Mesenchymal stem cell (in vitro differentiated cells and primary cell): ENCODE measurements around the gene ZSWIM5.

Experiments used
- DNase-seq: peaks from one replicate; pipeline ENCODE4 v3.0.0-alpha.2; 2013
- H2AFZ ChIP-seq: one replicate; pipeline ENCODE4 v1.6.1; 2013; ENCODE audit warnings: low read depth, mild to moderate bottlenecking, control low read depth, inconsistent platforms, low read length, moderate library complexity
- H2AK5ac ChIP-seq: 2 replicates; pipeline ENCODE4 v1.6.1; 2013; ENCODE audit warnings: low read length, moderate library complexity, mild to moderate bottlenecking, inconsistent platforms; ENCODE audit not compliant: severe bottlenecking
- H2BK120ac ChIP-seq: one replicate; pipeline ENCODE4 v1.6.1; 2013; ENCODE audit warnings: low read depth, mild to moderate bottlenecking, inconsistent platforms, low read length, moderate library complexity
- H2BK12ac ChIP-seq, 2 experiments: one replicate each; pipeline ENCODE4 v1.6.1; 2013; ENCODE audit warnings: inconsistent platforms in 2 of 2, low read length in 2 of 2, mild to moderate bottlenecking in 2 of 2, moderate library complexity in 2 of 2, control low read depth in 1 of 2
- H2BK15ac ChIP-seq: one replicate; pipeline ENCODE4 v1.6.1; 2013; ENCODE audit warnings: mild to moderate bottlenecking, low read depth, inconsistent platforms; ENCODE audit not compliant: poor library complexity, severe bottlenecking
- H2BK5ac ChIP-seq: 2 replicates; pipeline ENCODE4 v1.6.1; 2013; ENCODE audit warnings: low read depth, mild to moderate bottlenecking, low read length, control low read depth, inconsistent platforms; ENCODE audit not compliant: poor library complexity, severe bottlenecking
- H3K14ac ChIP-seq, 2 experiments: one replicate each; pipeline ENCODE4 v1.6.1; 2013; ENCODE audit warnings: inconsistent platforms in 2 of 2, low read length in 2 of 2, control low read depth in 1 of 2, mild to moderate bottlenecking in 1 of 2, moderate library complexity in 1 of 2
- H3K18ac ChIP-seq, 2 experiments: one replicate each; pipeline ENCODE4 v1.6.1; 2013; ENCODE audit warnings: inconsistent platforms in 2 of 2, low read length in 2 of 2, control low read depth in 1 of 2, low read depth in 1 of 2, mild to moderate bottlenecking in 1 of 2
- H3K23ac ChIP-seq, 2 experiments: one replicate each; pipeline ENCODE4 v1.6.1; 2013; ENCODE audit warnings: inconsistent platforms in 2 of 2, low read length in 2 of 2, mild to moderate bottlenecking in 2 of 2, moderate library complexity in 2 of 2, control low read depth in 1 of 2
- H3K27ac ChIP-seq: 2 replicates; pipeline ENCODE4 v1.5.1; 2013; ENCODE audit warnings: mild to moderate bottlenecking, moderate library complexity, low read length, control low read depth, inconsistent platforms; ENCODE audit not compliant: poor library complexity, severe bottlenecking
- H3K27me3 ChIP-seq, 2 experiments: 2 replicates each; pipeline versions ENCODE4 v1.6.1 to v1.7.0; 2013; ENCODE audit warnings: low read length in 2 of 2, mild to moderate bottlenecking in 2 of 2, moderate library complexity in 2 of 2, control low read depth in 1 of 2, inconsistent platforms in 1 of 2; ENCODE audit not compliant: control insufficient read depth in 1 of 2, insufficient read depth in 1 of 2
- H3K36me3 ChIP-seq, 2 experiments: 2 replicates each; pipeline versions ENCODE4 v1.6.1 to v1.7.0; 2013; ENCODE audit warnings: low read length in 2 of 2, control low read depth in 1 of 2, inconsistent platforms in 1 of 2, low read depth in 1 of 2, mild to moderate bottlenecking in 1 of 2; ENCODE audit not compliant: insufficient read depth in 2 of 2, control insufficient read depth in 1 of 2
- H3K4ac ChIP-seq, 2 experiments: one replicate each; pipeline ENCODE4 v1.6.1; 2013; ENCODE audit warnings: inconsistent platforms in 2 of 2, low read length in 2 of 2, mild to moderate bottlenecking in 2 of 2, moderate library complexity in 2 of 2, control low read depth in 1 of 2, low read depth in 1 of 2
- H3K4me1 ChIP-seq: 2 replicates; pipeline ENCODE4 v1.6.1; 2013; ENCODE audit warnings: low read depth, low read length, control low read depth; ENCODE audit not compliant: control insufficient read depth, insufficient read depth
- H3K4me2 ChIP-seq: 2 replicates; pipeline ENCODE4 v1.6.1; 2013; ENCODE audit warnings: low read length, mild to moderate bottlenecking, inconsistent platforms; ENCODE audit not compliant: poor library complexity, severe bottlenecking
- H3K4me3 ChIP-seq, 2 experiments: 2 replicates each; pipeline versions ENCODE4 v1.5.1 to v1.7.0; 2013; ENCODE audit warnings: low read length in 2 of 2, mild to moderate bottlenecking in 2 of 2, control low read depth in 1 of 2, low read depth in 1 of 2; ENCODE audit not compliant: insufficient read depth in 1 of 2
- H3K79me1 ChIP-seq: replicated peaks from 2 replicates; pipeline ENCODE4 v1.6.1; 2013; ENCODE audit warnings: mild to moderate bottlenecking, control low read depth, low read length, inconsistent platforms; ENCODE audit not compliant: poor library complexity, severe bottlenecking
- H3K9ac ChIP-seq: 2 replicates; pipeline ENCODE4 v1.7.0; 2013; ENCODE audit warnings: mild to moderate bottlenecking, low read length, moderate library complexity
- H3K9me3 ChIP-seq: 2 replicates; pipeline ENCODE4 v1.7.0; 2013; ENCODE audit warnings: mild to moderate bottlenecking, low read length; ENCODE audit not compliant: control insufficient read depth
- H4K8ac ChIP-seq: one replicate; pipeline ENCODE4 v1.6.1; 2013; ENCODE audit warnings: inconsistent platforms, mild to moderate bottlenecking, low read length, moderate library complexity
- H4K91ac ChIP-seq: one replicate; pipeline ENCODE4 v1.6.1; 2013; ENCODE audit warnings: mild to moderate bottlenecking, low read length, inconsistent platforms
- WGBS: methylation state at CpG from one replicate; pipeline ENCODE4 v1.1.7; 2013; ENCODE audit warnings: mixed read lengths; 5-methylcytosine and 5-hydroxymethylcytosine counted together

Gene ZSWIM5

GRCh38 chr1:45057542-45057941, 148.9 kb downstream of the ZSWIM5 start:
- no peak overlapping the region for H3K23ac ChIP-seq
- H3K36me3 ChIP-seq, result no peaks in the 10 kb centered on the region
- H2BK12ac ChIP-seq, result no peak overlapping the region
- H2BK5ac ChIP-seq, result no peak overlapping the region
- H3K18ac ChIP-seq, result no peak overlapping the region
- H3K4ac ChIP-seq, result no peak overlapping the region
- no peaks in the 10 kb centered on the region for H3K9me3 ChIP-seq
- WGBS, result 72% methylated on average over 1 of the region's 1 CpG
- H4K8ac ChIP-seq, result no peak overlapping the region
- H3K4me2 ChIP-seq, result no peak overlapping the region
- H3K14ac ChIP-seq, result no peak overlapping the region
- no peak overlapping the region for H3K4me3 ChIP-seq
- no peak overlapping the region for H2BK120ac ChIP-seq
- no peak overlapping the region for H3K27ac ChIP-seq
- no peak overlapping the region for H2BK15ac ChIP-seq
- H3K4me1 ChIP-seq, result no peaks in the 10 kb centered on the region
- H4K91ac ChIP-seq, result no peak overlapping the region
- H2AK5ac ChIP-seq, result no peak overlapping the region
- H2AFZ ChIP-seq, result no peak overlapping the region
- DNase-seq, result no peak
- H3K79me1 ChIP-seq, result no peaks in the 10 kb centered on the region
- peaks cover 0 to 26% of the 10 kb centered on the region in 2 experiments for H3K27me3 ChIP-seq
- no peak overlapping the region for H3K9ac ChIP-seq

GRCh38 chr1:45051005-45051772, 155.2 kb downstream of the ZSWIM5 start:
- Histone ChIP-seq H3K4me2 (no peak overlapping the region), H3K4me3 (no peak overlapping the region), H3K9me3 (no peaks in the 10 kb centered on the region), H3K23ac (no peak overlapping the region), H2BK15ac (no peak overlapping the region), H2BK12ac (no peak overlapping the region), H3K4me1 (no peaks in the 10 kb centered on the region), H3K9ac (no peak overlapping the region), H2BK120ac (no peak overlapping the region), H2AFZ (no peak overlapping the region), H3K36me3 (no peaks in the 10 kb centered on the region), H3K79me1 (no peaks in the 10 kb centered on the region), H2AK5ac (no peak overlapping the region), H4K8ac (no peak overlapping the region), H3K4ac (no peak overlapping the region), H3K27me3 (peaks cover 0 to 10% of the 10 kb centered on the region in 2 experiments), H3K18ac (no peak overlapping the region), H3K14ac (no peak overlapping the region), H3K27ac (no peak overlapping the region), H4K91ac (no peak overlapping the region), H2BK5ac (no peak overlapping the region)
- DNase-seq, result no peak
- 100% methylated on average over 1 of the region's 2 CpGs for WGBS

- no peak overlapping the region for H3K9ac ChIP-seq
- H3K27ac ChIP-seq, result no peak overlapping the region
- H3K14ac ChIP-seq, result no peak overlapping the region
- H3K27me3 ChIP-seq, result peaks cover 0 to 5% of the 10 kb centered on the region in 2 experiments
- no peak for DNase-seq
- H3K4ac ChIP-seq, result no peak overlapping the region
- WGBS, result 91% methylated on average over 4 of the region's 5 CpGs
- H2BK5ac ChIP-seq, result no peak overlapping the region
- no peaks in the 10 kb centered on the region for H3K9me3 ChIP-seq
- H3K79me1 ChIP-seq, result no peaks in the 10 kb centered on the region
- H4K8ac ChIP-seq, result no peak overlapping the region
- H2AFZ ChIP-seq, result no peak overlapping the region
- H3K4me2 ChIP-seq, result no peak overlapping the region
- no peak overlapping the region for H2AK5ac ChIP-seq
- no peak overlapping the region for H4K91ac ChIP-seq
- no peak overlapping the region for H3K18ac ChIP-seq
- H2BK120ac ChIP-seq, result no peak overlapping the region
- H2BK15ac ChIP-seq, result no peak overlapping the region
- no peaks in the 10 kb centered on the region for H3K36me3 ChIP-seq
- H2BK12ac ChIP-seq, result no peak overlapping the region
- H3K23ac ChIP-seq, result no peak overlapping the region
- no peak overlapping the region for H3K4me3 ChIP-seq
- H3K4me1 ChIP-seq, result no peaks in the 10 kb centered on the region
These were observed 159.4 kb downstream of the ZSWIM5 start for GRCh38 chr1:45047032-45047431.

- no peak overlapping the region for H2AFZ ChIP-seq
- H3K4me2 ChIP-seq, result no peak overlapping the region
- no peak overlapping the region for H4K91ac ChIP-seq
- no peak overlapping the region for H3K23ac ChIP-seq
- H3K4ac ChIP-seq, result no peak overlapping the region
- no peaks in the 10 kb centered on the region for H3K4me1 ChIP-seq
- no peak overlapping the region for H3K9ac ChIP-seq
- no peaks in the 10 kb centered on the region for H3K79me1 ChIP-seq
- H3K9me3 ChIP-seq, result no peaks in the 10 kb centered on the region
- H2BK12ac ChIP-seq, result no peak overlapping the region
- 100% methylated on average over 1 of the region's 1 CpG for WGBS
- H3K4me3 ChIP-seq, result no peak overlapping the region
- peaks cover 0 to 5% of the 10 kb centered on the region in 2 experiments for H3K27me3 ChIP-seq
- H2BK120ac ChIP-seq, result no peak overlapping the region
- H2AK5ac ChIP-seq, result no peak overlapping the region
- H4K8ac ChIP-seq, result no peak overlapping the region
- no peaks in the 10 kb centered on the region for H3K36me3 ChIP-seq
- H2BK5ac ChIP-seq, result no peak overlapping the region
- no peak overlapping the region for H3K14ac ChIP-seq
- no peak overlapping the region for H2BK15ac ChIP-seq
- H3K27ac ChIP-seq, result no peak overlapping the region
- no peak overlapping the region for H3K18ac ChIP-seq
- DNase-seq, result no peak
These were observed 161.5 kb downstream of the ZSWIM5 start for GRCh38 chr1:45044916-45045315.
